ENCODE measurements around the gene BLOC1S6.

BLOC1S6 gene

DNA sequence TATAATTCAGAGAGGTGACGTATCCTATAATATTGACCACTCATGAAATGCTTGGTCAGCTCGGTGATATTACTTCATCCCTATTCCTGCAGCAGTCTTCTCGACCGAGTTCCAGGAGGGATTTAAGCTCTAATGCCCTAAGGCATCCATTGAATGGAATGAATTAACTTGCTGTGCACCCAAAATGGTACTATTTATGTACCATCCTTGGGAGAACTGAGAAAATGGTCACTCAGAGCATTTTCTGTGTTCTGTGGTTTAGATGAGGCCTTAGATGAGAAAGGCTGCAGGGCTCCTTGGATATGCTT, 638 bp downstream of the BLOC1S6 start:
- no peak for DNase-seq (ENCODE audit: low read depth in 1 of 2, low spot score in 1 of 2)

DNA sequence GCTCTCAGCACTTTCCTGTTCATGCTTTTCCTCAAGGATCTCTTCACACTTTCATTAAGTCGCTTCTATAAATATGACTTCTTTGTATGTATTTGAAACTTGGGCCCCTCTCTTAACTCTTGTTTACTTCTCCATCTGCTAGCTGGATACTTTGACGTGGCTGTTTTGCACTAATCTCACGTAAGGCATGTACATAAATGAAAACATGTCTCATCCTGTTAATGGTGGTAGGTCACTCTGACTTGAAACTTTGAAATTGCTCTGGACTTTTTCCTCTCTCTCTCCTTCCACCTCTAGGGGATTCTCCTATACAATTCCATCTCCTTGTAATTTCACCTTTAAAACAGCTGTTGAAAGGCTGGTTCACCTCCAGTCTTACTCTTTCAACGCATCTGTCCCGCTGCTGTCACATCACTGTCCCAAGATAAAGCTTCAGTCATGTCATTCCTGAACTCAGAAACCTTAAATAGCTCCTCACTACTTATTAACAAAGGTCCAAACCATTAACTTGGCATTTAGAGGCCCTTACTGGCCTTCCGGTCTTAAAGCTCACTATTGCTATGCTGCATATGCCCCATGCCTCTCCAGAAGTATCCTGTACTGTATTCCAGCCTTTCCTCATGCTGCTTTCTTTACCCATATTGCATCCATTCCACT, 1.2 kb downstream of the BLOC1S6 start:
- no peak for DNase-seq (ENCODE audit: low read depth in 1 of 2, low spot score in 1 of 2)

DNA sequence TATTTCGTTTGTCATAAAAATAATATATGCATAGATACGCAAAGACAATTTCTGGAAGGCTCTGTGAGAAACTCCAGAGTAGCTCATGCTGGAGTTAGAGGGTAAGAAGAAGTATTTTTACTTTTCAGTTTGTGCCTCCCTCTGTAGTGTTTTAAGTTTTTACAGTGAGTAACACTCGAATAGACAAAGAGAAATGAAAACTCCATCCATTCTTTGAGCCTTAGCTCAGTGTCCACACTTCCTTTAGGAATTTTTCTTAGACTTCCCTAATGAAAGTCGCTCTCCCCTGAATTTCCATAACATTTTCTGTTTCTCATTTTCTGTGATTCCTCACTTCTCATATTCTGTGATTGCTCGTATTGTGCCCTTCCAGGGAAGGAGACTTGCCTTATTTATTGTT, 2.1 kb downstream of the BLOC1S6 start:
- DNase-seq (ENCODE audit: low read depth in 1 of 2, low spot score in 1 of 2), result no peak

DNA sequence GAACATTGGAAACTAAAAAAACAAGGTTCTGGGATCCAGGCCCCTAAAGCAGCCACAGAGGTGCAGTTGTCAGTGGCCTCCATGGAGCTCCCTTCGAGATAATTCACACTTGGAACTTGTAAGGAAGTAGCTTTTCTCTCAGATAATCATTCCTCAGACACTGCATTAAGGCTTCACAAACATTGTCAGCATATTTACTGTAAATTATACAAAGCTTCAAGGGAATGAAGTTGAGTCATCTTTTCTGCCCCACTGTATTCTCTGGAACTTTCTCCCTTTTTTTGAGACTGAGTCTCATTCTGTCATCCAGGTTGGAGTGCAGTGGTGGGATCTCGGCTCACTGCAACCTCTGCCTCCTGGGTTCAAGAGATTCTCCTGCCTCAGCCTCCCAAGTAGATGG, 7.1 kb downstream of the BLOC1S6 start:
- DNase-seq (ENCODE audit: low read depth in 1 of 2, low spot score in 1 of 2), result no peak

DNA sequence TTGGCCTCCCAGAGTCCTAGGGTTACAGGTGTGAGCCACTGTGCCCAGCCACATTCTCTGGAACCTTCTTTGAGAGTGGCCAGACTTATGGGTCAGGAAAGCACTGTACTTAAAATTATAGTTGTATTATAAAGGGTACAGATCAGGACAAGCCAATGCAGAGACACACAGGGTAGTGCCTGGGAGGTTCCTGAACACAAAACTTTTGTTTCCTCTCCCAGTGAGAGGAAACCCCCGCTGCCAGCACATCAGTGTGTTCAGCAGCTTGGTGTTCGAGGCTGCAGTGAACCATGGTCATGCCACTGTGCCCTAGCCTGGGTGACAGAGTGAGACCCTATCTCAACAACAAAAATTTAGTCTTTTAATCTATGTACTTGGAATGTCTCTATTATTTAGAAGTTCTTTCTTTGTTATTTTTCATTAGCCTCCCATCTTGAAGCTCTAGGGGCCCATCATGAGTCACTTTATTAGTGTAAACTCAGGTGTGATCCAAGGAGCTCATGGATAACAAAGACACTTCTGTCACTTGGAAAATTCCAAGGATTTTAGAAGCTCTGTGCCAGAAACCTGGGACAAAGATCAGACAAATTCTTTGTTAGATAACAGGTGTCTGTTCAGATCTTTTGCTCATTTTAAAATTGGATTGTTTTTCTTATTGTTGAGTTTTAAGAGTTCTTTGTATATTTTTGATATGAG, 7.8 kb downstream of the BLOC1S6 start:
- DNase-seq (ENCODE audit: low read depth in 1 of 2, low spot score in 1 of 2), result no peak

DNA sequence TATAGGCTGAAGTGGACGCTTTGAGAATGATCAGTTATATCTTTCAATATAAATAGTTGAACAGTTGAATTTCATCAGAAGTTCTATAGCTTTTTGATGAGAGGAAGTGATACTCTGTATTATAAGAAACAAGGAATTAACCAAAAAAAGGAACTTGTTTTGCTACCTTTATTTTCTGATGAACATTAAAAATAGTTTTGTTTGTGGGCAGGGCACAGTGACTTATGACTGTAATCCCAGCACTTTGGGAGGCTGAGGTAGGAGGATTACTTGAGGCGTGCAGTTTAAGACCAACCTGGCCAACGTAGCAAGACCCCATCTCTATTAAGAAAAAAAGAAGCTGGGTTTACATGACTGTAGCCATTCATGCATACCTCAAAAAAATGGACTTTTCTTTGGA, 16.7 kb downstream of the BLOC1S6 start:
- DNase-seq (ENCODE audit: low read depth in 1 of 2, low spot score in 1 of 2), result no peak

DNA sequence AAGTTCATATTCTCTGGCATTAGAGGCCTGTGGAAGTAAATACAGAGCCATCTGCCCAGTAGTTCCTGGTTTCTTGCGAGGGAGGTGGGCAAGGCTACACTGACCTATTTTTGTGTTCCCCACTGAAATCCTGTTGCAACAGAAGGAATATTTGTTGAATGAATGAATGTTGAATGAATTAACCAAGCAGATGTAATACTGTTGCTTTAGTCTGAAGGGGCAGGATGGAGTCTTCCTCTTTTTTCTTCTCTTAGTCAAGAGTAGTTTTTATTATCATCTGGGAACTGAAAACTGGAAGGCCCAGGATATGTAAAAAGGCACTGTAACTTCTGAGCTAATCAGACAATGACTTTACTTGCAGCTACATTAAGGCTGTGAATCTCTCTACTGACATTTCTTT, 17.1 kb downstream of the BLOC1S6 start:
- no peak for DNase-seq (ENCODE audit: low read depth in 1 of 2, low spot score in 1 of 2)

DNA sequence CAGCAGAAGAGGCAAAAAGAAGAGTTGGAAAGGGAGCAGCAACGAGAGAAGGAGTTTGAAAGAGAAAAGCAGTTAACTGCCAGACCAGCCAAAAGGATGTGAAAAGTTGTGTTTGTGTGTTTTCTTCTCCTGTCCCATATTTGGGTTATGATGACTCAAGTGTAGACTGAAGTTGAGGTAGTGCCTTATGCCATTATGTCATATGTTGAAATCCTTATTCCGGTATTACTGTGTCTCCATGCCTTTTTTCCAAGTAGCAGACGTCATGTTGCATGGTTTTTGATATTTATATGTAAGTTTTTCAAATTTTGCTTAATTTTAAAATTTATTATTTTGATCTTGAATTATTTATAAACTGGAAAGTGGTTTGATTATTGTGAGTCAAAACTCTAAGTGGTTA, 19.2 kb downstream of the BLOC1S6 start:
- no peak for DNase-seq (ENCODE audit: low read depth in 1 of 2, low spot score in 1 of 2)

DNA sequence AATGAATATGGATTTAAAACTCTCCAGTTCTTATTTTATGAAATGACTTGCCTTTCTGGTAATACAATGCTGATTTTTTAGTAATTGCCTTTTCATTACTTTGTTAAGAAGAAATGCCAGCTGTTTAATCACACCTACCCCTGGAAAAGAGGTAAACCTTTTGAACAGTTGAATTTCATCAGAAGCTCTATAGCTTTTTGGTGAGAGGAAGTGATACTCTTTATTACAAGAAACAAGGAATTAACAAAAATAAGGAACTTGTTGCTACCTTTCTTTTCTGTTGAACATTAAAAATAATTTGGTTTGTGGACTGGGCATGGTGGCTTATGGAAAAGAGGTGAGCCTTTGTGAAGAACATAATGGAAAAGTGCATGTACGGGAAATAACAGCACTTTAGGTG, 19.7 kb downstream of the BLOC1S6 start:
- DNase-seq (ENCODE audit: low read depth in 1 of 2, low spot score in 1 of 2), result no peak

DNA sequence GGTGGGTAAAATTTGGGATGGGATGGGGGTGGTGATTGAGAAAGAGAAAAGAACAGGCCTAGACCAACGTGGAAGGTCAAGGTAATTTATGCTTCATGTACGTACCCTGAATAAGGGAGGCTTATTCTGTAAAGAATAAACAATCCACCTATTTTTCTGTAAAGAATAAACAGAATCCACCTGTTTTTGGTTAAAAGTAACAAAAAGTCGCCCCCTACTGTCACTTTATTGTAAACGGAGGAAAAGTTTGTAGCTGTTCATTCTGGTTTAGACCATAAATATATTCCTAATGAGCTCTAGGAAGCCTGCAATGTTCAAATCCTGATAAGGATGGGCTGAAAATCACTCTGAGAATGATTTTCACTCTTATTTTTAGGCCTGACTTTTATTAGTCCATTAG, 24.1 kb downstream of the BLOC1S6 start:
- DNase-seq (ENCODE audit: low read depth in 1 of 2, low spot score in 1 of 2), result no peak

DNA sequence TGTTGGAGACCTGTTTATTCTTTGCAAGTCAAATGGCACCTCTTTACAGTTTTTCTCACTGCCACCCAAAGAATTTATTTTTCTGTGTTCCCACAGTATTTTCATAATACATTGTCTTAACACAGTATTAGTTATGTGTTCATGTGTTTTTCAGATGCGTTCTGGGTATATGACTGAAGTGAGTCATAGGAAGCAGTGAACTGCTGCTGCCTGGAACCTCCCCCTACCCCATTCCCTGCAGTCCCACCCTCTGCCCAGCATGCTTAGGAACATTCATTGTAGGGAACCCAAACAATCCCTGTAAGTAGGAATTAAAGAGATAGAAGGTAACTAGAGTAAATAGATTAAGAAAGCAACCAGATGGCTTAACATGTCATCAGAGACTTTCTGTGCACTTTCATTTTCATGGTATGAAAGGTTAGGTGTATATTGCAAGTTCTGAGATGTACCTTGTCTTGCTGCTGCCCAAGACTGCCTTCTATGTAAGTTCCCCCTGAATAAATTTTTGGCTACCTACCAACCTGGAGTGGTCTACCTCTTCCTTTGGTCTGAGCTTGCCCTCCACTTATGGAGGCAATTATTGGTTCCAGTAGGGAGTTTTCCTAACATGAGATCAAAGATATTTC, 25.7 kb downstream of the BLOC1S6 start:
- DNase-seq (ENCODE audit: low read depth in 1 of 2, low spot score in 1 of 2), result no peak

DNA sequence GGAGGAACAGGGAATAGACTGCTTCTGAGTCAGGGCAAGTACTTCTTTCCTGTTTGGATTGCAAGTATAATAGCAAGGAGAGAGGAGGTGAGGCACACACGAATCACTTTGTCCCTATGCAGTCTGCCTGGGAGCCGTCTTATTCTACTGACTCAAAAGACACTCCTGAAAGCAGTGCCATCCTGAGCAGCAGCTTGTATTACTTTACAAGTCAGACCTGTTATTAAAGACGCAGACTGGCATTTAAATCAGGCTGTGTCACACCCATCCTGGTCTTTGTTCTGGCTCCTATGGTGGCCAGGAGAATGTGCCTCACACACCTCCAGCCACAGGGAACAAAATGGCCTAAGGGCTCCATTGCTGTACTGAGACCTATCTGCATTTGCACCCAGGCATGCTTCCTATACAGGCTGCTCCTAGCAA, 29.7 kb downstream of the BLOC1S6 start:
- no peak for DNase-seq (ENCODE audit: low read depth in 1 of 2, low spot score in 1 of 2)

DNA sequence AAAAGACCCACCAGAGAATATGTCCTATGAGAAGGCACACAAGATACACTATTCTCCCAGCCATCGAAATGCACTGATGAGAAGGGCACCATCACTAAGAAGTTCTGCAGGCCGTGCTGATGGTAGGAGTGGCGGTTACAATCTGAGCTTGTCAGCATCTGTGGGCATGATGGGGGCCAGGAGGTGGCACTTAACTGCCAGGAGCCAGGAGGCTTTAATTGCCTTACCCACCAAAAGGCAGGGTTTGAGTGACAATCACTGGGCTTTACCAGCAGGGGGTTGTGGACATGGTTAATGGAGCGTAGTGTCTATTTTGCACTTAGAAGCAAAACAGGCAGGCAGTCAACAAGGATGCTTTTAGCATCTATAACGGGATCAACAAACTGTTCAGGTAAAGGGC, 31.6 kb downstream of the BLOC1S6 start:
- no peak for DNase-seq (ENCODE audit: low read depth in 1 of 2, low spot score in 1 of 2)

DNA sequence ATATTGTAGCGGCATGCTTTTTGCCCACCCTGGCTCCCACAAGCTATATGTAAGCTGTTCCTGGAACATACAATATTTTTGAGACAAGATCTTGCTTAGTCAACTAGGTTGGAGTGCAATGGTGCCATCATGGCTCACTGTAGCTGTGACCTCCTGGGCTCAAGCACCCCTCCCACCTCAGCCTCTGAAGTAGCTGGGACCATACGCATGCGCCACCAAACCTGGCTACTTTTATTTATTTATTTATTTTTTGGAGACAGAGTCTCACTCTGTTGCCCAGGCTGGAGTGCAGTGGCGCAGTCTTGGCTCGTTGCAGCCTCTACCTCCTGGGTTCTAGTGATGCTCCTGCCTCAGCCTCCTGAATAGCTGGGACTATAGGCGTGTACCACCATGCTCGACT, 41.0 kb downstream of the BLOC1S6 start:
- no peak for DNase-seq (ENCODE audit: low read depth in 1 of 2, low spot score in 1 of 2)

DNA sequence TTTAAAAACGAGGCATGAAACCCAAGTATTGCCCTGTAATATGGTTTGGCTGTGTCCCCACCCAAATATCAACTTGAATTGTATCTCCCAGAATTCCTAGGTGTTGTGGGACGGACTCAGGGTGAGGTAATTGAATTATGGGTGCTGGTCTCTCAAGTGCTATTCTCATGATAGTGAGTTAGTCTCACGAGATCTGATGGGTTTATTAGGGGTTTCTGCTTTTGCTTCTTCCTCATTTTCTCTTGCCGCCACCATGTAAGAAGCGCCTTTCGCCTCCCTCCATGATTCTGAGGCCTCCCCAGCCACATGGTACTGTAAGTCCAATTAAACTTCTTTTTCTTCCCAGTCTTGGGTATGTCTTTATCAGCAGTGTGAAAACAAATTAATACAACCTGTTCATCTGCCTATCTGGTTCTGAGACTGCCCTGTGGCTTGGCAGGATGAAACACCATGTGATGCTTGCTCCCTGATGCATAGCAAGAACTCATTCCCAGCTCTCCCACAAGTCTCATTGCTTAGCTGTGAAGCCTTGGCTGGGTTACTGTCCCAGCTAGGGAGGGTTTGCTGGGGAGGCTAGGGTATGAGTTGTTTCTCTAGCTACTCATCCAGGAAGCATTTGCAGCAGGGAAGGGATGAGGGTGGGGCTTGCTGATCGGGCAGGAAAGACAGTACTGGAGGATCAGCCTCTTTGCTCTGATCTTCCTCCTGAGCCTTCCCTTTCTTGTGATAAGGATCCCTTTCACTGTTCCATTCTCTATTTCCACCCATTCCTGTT, 43.9 kb downstream of the BLOC1S6 start:
- DNase-seq (ENCODE audit: low read depth in 1 of 2, low spot score in 1 of 2), result no peak

DNA sequence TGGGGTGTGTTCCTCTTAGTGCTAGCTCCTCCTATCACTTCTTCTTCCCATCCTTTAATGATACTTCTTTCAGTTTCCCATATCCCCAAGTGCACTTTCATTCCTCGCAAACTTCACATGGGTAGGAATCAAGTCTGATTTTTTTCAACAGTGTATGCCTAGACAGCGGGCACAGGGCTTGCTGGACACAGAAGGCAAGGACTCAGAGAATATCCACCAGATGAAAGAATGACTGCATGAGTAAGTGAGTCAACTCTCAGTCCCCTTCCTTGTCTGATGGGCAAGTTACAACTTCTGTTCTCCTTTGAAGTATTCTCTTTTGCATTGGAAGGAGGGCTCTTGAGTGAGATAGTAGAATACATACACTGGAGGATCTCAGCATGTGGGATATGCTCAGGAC, 44.6 kb downstream of the BLOC1S6 start:
- DNase-seq (ENCODE audit: low read depth in 1 of 2, low spot score in 1 of 2), result no peak

DNA sequence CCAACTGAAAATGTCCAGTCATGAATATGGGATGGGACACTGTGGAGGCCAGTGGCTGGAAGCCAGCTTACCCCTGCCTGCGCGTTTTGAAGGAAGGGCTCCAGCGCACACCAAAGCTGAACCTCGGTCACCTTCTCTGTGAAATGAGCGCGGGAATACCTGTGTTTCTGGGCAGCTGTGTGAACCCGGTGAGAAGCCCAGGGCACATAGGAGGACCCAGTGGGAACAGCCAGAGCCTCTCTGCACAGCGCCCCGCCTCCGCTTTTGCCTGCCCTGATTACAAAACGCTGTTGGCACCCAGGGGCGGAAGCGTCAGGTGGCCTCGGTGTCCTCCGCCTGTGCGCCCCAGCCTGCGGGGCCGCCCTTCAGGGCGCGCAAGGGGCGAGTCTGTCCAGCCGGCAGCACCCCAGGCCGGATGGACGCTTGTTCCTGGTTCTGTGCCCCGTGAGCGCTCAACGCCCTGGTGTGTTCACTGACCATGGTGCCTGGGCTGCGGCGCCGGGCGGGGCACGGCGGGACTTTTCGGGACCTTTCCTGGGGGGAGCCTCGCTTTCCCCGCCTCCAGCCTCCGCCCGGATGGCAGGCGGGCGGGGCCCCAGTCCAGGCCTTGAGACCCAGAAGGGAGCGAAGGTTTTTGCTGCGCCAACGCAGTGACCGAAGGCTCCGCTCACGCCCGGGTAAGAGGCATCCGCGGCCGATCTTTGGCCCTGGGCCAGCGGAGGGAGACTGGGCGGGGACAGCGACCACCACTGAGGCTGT, 47.4 kb downstream of the BLOC1S6 start, which contains the start of gene SQOR:
Gene SQOR, plus strand, starts transcription at position 598 of the 759 bp plus-strand sequence. CDS start 23,895 bp downstream, outside the sequence.
- peak; percentile 43 to 47 for DNase-seq (ENCODE audit: low read depth in 1 of 2, low spot score in 1 of 2)

DNA sequence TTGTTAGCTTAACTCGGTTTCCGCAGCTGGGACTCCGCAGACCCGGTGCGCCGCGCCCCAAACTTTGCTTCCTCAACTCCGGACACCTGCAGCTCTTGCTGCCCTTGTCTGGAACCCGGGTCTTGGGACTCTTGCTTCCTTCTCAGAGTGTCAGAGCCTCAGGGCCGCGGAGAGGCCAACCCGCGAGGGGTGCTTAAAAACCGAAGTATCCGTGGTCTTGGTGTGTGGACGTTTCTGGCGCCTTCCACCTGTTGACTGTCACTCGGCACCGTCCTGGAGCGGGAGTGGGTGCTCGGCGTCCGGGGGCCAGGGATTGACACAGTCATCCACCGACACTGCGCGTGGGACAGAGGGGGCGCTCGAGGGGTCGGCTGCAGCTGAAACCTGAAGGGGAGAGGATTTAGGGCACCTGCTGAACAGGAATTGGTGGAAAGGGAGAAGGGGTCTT, 48.0 kb downstream of the BLOC1S6 start:
- DNase-seq (ENCODE audit: low read depth in 1 of 2, low spot score in 1 of 2), result peak; percentile 33 to 46

DNA sequence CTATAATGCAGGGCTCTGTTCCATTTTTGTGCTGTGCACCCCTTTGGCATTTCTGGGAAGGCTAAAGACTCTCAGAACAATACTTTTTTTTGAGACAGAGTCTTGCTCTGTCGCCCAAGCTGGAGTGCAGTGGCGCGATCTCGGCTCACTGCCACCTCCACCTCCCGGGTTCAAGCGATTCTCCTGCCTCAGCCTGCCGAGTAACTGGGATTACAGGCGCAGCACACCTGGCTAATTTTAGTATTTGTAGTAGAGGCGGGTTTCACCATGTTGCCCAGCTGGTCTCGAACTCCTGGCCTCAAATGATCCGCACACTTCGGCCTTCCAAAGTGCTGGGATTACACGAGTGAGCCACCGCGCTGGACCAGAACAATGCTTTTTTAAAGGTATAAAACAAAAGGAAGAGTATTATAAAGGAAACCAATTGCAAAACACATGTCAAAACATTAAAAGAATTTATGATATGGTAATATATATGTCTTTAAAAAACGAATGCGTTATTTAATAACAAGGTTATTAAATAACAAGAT, 48.6 kb downstream of the BLOC1S6 start:
- no peak for DNase-seq (ENCODE audit: low read depth in 1 of 2, low spot score in 1 of 2)

DNA sequence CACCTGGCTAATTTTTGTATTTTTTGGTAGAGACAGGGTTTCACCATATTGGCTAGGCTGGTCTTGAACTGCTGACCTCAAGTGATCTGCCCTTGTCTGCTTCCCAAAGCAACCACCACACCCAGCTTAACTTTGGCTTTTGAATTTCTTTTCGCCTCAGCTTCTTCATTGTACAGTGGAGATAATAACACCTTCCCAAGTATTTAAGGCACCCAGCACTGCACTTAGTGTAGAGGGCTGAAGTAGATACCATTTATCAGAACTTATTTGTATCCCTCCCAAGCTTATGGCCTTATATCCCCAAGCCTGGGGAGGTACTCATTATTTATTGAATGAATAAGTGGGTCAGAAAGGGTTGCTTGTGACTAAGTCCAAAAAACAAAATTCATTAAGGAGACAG, 50.0 kb downstream of the BLOC1S6 start:
- no peak for DNase-seq (ENCODE audit: low read depth in 1 of 2, low spot score in 1 of 2)

DNA sequence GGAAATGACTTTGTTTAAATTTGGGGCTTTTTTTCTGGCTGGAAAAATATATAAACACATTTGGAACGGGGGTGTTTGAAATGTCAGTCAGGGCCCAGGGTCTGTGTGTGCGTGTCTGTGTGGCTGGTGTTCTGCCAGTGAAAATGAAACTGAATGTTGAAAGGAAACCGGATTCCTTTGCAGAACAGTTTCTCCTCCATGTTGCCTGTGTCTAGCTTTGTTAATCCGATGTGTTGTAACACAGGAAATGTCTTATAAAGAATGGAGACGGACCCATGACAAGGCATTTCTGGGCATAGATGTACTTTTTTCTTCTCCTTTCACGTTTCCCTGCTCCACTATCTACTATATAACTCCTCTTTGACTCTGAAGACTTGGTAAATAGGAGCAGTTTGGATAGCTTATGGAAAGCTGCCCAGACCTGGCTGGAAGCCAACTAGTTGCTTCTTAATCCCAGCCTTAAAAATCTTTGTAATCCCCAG, 50.4 kb downstream of the BLOC1S6 start:
- peak in 1 of 2 donors; percentile 33 for DNase-seq (ENCODE audit: low read depth in 1 of 2, low spot score in 1 of 2)
